Tibial nerve (tissue), 4 donors: Measurements from ENCODE around the gene PLOD3. TPM values are rescaled to one million over a fixed set of nuclear protein-coding genes. Genes with fewer than 3 reads are reported as not detected.
A peak's percentile ranks its signal among the peaks of the same experiment; 100 is the strongest.
"Not testable (repeated sequence)": the region's sequence is repeated elsewhere in the genome, so short reads cannot be mapped to it uniquely, and the experiment has no call there.

Source experiments
- DNase-seq, 2 donors: peaks; one replicate each; pipeline ENCODE4 v3.0.0-alpha.2; 2019; ENCODE audit warnings: low spot score in 2 of 2
- H3K27ac ChIP-seq, 4 donors: fragments of 200-600 bp; sonication (generic) in 3 of 4; one replicate each; pipeline ENCODE4 v1.5.1; 2017 to 2019; ENCODE audit warnings: mild to moderate bottlenecking in 1 of 4
- H3K27me3 ChIP-seq, 2 donors: fragments of 200-600 bp; sonication (generic) in 1 of 2; one replicate each; pipeline versions ENCODE4 v1.5.1 to v1.6.0; 2017 to 2019
- H3K36me3 ChIP-seq, 3 donors: fragments of 200-600 bp; sonication (generic); one replicate each; pipeline ENCODE4 v1.5.1; 2018 to 2019
- H3K4me1 ChIP-seq, 4 donors: fragments of 200-600 bp; sonication (generic) in 3 of 4; one replicate each; pipeline ENCODE4 v1.5.1; 2017 to 2019
- H3K4me3 ChIP-seq, 4 donors: fragments of 200-600 bp; sonication (generic) in 3 of 4; one replicate each; pipeline ENCODE4 v1.5.1; 2017 to 2019; ENCODE audit warnings: mild to moderate bottlenecking in 1 of 4, moderate library complexity in 1 of 4
- H3K9me3 ChIP-seq, 4 donors: fragments of 200-600 bp; sonication (generic) in 3 of 4; one replicate each; pipeline ENCODE4 v1.5.1; 2017 to 2019
- CTCF ChIP-seq, 5 experiments: fragments of 200-600 bp in 3 of 5; fragments of 450-650 bp in 2 of 5; sonication (generic) in 3 of 5; IDR thresholded peaks; one replicate each; pipeline ENCODE4 v1.5.1; 2016 to 2019; ENCODE audit warnings: antibody characterized with exemption in 5 of 5, mild to moderate bottlenecking in 3 of 5, moderate library complexity in 2 of 5
- EP300 ChIP-seq, 2 donors: sonication (generic); formaldehyde crosslinking; IDR thresholded peaks; one replicate each; pipeline ENCODE4 v1.6.1; 2017; ENCODE audit warnings: antibody characterized with exemption in 2 of 2, mild to moderate bottlenecking in 1 of 2
- POLR2A ChIP-seq, 2 donors: fragments of 450-650 bp; IDR thresholded peaks; one replicate each; pipeline ENCODE4 v1.6.1; 2017; ENCODE audit warnings: antibody characterized with exemption in 2 of 2, mild to moderate bottlenecking in 2 of 2, moderate library complexity in 2 of 2
- WGBS, 2 donors: methylation state at CpG; one replicate each; pipeline ENCODE4 v1.1.5; 2018; 5-methylcytosine and 5-hydroxymethylcytosine counted together
- total RNA-seq, 4 donors: library from RNA; depleted of rRNA; stranded (reverse); fragments of >200 nt; gene quantifications; one replicate each; pipeline ENCODE4 v1.1.0, GENCODE V29; 2016

The PLOD3 gene
- 10 to 100 TPM; 42.8 to 82.2 (median 57.8) TPM for total RNA-seq

GRCh38 chr7:101217388-101218235 lies at the start of gene PLOD3, which contains the start of gene ZNHIT1:
TSS of gene PLOD3 (minus strand) at chr7:101217581. CDS start at chr7:101217274, 307 bp downstream.
TSS of gene ZNHIT1 (plus strand) at chr7:101218165. CDS start at chr7:101218196, 31 bp downstream.
- 1% methylated on average over 29 to 32 of the region's 57 CpGs for WGBS, 2 donors
- H3K4me1 ChIP-seq, result peaks cover 0 to 56% (median 27%) of the 10 kb centered on the region in 4 donors

GRCh38 chr7:101265622-101266516 lies 48.5 kb upstream of the PLOD3 start:
- 82 to 87% methylated on average over 17 of the region's 17 CpGs for WGBS, 2 donors
- H3K36me3 ChIP-seq, result no peaks in the 10 kb centered on the region
- H3K27me3 ChIP-seq, result peaks cover 0 to 9% of the 10 kb centered on the region in 2 donors
- H3K27ac ChIP-seq, result no peak overlapping the region
- TF ChIP-seq EP300 (IDR thresholded peaks at IDR 0.05), result no peak
- TF ChIP-seq POLR2A (IDR thresholded peaks at IDR 0.05), result no peak
- no peak for TF ChIP-seq CTCF (IDR thresholded peaks at IDR 0.05)
- H3K4me3 ChIP-seq, result no peak overlapping the region
- H3K4me1 ChIP-seq, result no peaks in the 10 kb centered on the region
- no peak for DNase-seq
- no peaks in the 10 kb centered on the region for H3K9me3 ChIP-seq

More at GRCh38 chr7:101217388-101218235, at the start of gene PLOD3, which contains the start of gene ZNHIT1:
- TF ChIP-seq POLR2A (IDR thresholded peaks at IDR 0.05) (peak in 1 of 2 donors; percentile 26), EP300 (IDR thresholded peaks at IDR 0.05) (peak; percentile 61 to 79), CTCF (IDR thresholded peaks at IDR 0.05) (peak in 1 of 5 experiments; percentile 27)
- Histone ChIP-seq H3K4me3 (peak within 1 kb of the TSS; percentile 73 to 94 (median 78)), H3K27me3 (no peaks in the 10 kb centered on the region), H3K9me3 (no peaks in the 10 kb centered on the region), H3K36me3 (peaks cover 0 to 51% (median 0%) of the 10 kb centered on the region in 3 donors), H3K27ac (peak within 1 kb of the TSS; percentile 86 to 95 (median 90))
- DNase-seq, result peak; percentile 93 to 97

- not testable (repeated sequence) for DNase-seq, H3K27ac ChIP-seq, H3K4me3 ChIP-seq, H3K4me1 ChIP-seq, H3K9me3 ChIP-seq, H3K36me3 ChIP-seq, H3K27me3 ChIP-seq
- WGBS, 2 donors, result 41 to 59% methylated on average over 6 of the region's 6 CpGs
Observed at GRCh38 chr7:101264102-101264706, 46.8 kb upstream of the PLOD3 start.

- no peaks in the 10 kb centered on the region for H3K4me1 ChIP-seq
- 36 to 39% methylated on average over 7 of the region's 7 CpGs for WGBS, 2 donors
- TF ChIP-seq POLR2A (IDR thresholded peaks at IDR 0.05) (no peak), CTCF (IDR thresholded peaks at IDR 0.05) (no peak), EP300 (IDR thresholded peaks at IDR 0.05) (no peak)
Observed at GRCh38 chr7:101258243-101258731, 40.9 kb upstream of the PLOD3 start.

GRCh38 chr7:101255796-101256195 lies 38.4 kb upstream of the PLOD3 start:
- 70 to 82% methylated on average over 4 of the region's 4 CpGs for WGBS, 2 donors
- H3K27me3 ChIP-seq, result no peaks in the 10 kb centered on the region

More at GRCh38 chr7:101258243-101258731, 40.9 kb upstream of the PLOD3 start:
- peaks cover 0 to 9% of the 10 kb centered on the region in 2 donors for H3K27me3 ChIP-seq
- no peak for DNase-seq
- H3K9me3 ChIP-seq, result no peaks in the 10 kb centered on the region
- H3K4me3 ChIP-seq, result no peak overlapping the region
- no peaks in the 10 kb centered on the region for H3K36me3 ChIP-seq
- H3K27ac ChIP-seq, result no peak overlapping the region

GRCh38 chr7:101253199-101253598 lies 35.8 kb upstream of the PLOD3 start:
- H3K27ac ChIP-seq, DNase-seq, H3K27me3 ChIP-seq, H3K9me3 ChIP-seq, H3K4me3 ChIP-seq: not testable (repeated sequence)
- H3K36me3 ChIP-seq, result peaks cover 0 to 23% (median 0%) of the 10 kb centered on the region in 3 donors
- H3K4me1 ChIP-seq, result peaks cover 0 to 34% (median 14%) of the 10 kb centered on the region in 4 donors
- WGBS, 2 donors, result 85 to 91% methylated on average over 5 of the region's 5 CpGs

More at GRCh38 chr7:101255796-101256195, 38.4 kb upstream of the PLOD3 start:
- Histone ChIP-seq H3K4me3 (no peak overlapping the region), H3K27ac (no peak overlapping the region), H3K36me3 (peaks cover 0 to under 1% (median 0%) of the 10 kb centered on the region in 3 donors), H3K9me3 (no peaks in the 10 kb centered on the region), H3K4me1 (peaks cover 0 to 16% (median 8%) of the 10 kb centered on the region in 4 donors)
- no peak for TF ChIP-seq CTCF (IDR thresholded peaks at IDR 0.05)
- DNase-seq, result no peak
